ENCODE results near the gene BTBD16.

BTBD16 gene

DNA sequence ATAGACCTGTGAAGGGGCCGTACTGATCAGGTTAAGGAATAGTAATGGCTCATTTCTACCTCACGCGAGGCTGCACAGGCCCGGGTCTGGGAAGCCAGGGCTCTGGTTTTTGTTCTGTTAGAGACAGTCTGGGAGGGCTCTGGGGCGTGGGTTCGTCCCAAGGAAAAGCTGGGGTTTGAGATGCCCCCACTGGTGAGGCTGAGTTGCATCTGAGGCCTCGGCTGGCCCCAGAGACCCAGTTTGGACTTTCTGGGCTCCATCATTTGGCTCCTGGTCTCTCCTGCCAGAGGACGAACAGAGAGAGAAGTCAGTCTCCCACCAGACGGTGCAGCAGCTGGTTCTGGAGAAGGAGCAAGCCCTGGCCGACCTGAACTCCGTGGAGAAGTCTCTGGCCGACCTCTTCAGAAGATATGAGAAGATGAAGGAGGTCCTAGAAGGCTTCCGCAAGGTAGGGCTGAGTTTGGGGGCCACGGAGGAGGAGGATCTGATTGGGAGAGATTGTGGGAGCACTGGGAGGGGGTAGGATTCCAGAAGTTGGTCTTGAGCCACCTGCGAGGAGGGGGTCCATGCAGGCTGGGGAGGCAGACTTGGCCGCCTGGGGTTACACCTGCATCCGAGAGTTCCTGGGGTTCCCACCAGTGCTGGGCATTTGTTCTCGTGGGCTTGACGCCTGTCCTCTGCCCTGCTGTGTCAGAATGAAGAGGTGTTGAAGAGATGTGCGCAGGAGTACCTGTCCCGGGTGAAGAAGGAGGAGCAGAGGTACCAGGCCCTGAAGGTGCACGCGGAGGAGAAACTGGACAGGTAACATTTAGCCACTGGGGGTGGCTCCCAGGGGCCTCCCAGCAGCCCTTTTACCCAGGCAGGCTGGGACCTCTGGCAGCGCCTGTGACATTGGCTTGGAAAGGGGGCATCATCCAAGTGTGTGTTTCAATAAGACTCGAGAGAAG, 22.5 kb upstream of the BTBD16 start:
- DNase-seq, result no peak

DNA sequence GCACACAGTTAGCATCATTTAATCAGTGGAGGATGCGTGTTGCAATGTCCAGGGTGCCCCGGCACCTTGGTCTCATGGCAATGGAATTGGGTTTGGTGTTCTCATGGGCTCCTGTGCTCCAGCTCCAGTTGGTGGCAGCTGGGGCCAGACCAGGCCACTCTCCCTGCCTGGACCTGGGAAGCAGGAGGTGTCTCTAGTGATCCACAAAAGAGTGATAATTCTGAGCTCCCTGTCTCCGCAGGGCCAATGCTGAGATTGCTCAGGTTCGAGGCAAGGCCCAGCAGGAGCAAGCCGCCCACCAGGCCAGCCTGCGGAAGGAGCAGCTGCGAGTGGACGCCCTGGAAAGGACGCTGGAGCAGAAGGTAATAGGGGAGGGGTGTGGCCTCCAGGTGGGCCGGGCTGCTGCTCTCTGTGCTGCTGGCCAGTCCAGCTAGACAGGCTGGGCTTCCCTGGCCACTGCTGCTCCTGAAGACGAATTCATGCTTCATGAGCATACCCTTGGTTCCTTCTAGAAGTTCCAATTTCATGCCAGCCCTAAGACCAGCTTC, 21.7 kb upstream of the BTBD16 start:
- no peak for DNase-seq

DNA sequence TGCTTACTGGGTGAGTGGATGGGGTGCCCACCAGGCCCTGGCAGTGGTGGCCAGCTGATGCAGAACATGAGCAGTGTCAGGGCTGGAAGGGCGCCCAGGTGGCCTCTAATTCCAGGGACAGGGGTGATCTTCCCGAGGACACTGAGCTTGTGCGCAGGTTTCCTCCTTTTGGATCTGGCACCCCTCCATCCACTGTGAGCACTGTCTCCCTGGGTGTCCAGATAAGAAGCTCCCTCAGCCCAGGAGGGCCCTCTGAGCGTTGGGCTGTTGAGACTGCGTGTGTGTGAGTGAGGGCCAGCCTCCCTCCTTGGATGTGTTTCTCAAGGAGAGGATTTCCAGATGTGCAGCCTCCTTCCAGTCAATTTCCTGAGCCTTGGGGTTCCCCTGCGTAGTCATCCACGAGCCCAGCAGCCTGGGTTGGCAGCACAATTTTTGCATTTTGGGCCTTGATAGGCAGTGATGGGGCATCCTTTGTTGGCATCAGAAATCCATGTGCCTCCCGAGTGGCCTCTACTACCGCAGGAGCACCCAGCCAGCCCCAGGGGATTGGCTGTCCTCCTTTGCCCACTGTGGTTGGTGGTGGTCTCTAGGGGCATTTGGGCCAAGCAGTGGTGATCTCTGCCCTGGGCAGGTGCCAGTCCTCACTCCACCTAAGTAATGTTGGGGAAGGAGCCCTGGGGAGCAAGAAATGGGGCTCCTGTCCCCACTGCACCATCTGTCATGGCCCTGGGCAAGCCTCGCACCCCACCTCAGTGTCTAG, 20.9 kb upstream of the BTBD16 start:
- DNase-seq, result no peak

DNA sequence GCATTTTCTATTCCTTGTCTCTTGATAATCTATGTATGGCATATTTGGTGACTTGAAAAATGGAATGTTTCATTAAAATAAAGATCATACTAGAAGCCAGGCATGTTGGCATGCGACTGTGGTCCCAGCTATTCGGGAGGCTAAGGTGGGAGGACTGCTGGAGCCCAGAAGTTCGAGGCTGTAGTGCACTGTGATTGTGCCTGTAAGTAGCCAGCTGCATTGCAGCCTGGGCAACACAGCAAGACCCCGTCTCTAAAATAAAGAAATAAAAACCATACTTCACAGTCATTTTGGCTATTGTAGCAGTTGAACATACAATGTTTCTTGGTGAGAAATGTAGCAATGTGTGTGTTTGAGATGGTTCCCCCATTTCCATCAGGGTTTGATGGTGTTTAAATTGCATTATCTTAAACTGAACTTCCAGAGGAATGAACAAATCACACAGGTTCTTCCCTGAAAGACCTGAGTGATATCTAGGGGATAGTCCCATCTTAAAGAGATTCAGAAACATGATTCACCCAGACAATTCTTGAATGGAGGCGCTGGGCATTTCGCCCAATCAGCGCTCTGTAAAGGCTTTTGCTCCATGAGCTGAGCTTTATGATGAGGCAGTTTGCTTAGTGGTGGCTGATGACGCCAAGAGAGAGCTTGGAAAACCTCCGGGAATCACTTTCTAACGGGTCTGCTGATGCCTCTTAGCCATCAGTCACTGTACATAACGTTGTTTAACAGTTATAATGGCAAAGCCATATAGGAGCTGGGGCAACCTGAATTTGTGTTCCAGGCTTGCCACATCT, 19.4 kb upstream of the BTBD16 start:
- no peak for DNase-seq

DNA sequence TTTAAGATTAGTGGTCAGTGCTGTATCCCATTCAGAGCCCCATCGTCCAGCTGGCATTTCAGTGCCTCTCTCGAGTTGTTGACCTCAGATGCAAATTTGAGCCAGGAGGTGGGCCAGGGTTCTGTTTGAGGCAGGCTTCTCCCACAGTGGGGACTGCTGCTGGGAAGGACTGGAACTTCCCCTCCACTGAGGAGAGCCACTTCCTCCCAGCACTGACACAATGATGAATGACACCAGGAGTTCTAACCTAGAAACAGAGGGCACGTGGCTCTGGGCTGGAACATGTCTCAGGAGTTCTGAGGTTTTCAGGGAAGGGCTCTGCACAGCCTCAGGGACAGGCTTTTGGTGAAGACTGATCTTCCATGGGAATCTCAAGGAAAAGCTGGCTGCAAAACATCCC, 18.3 kb upstream of the BTBD16 start:
- no peak for DNase-seq

DNA sequence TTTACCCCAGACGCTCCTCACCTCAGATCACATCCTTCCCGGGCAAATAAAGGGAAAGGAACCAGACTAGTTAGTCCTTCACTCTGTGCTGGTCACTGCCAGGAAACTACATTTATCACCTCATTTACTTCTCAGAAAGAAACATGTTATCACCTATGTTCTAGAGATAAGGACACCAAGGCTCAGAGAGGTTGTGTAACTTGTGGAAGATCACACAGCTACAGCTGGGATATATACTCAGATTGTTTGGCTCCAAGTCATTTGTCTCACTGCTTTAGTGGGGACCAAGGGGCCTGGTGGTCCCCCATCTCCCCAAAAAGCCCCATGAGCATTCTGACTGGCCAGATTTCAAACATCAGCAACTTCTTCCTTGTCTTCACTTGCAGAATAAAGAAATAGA, 17.5 kb upstream of the BTBD16 start:
- no peak for DNase-seq

DNA sequence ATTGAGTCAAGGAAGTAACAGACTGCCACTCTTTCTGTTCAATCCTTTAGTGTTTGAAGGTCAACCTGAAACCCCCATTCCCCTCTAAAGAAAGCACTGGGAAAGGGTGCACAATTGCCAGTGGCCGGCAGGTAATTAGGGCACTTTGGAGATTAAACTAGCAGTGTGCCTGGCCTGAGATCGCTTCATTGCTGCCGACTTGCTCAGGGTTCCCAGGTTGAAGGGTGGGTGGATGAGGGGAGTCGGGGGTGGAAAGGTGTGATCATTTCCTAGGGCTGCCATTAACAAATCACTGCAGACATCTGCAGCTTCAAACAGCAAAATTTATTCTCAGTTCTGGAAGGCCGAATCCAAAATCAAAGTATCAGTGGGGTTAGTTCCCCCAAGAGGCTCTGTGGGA, 16.3 kb upstream of the BTBD16 start:
- DNase-seq, result no peak

DNA sequence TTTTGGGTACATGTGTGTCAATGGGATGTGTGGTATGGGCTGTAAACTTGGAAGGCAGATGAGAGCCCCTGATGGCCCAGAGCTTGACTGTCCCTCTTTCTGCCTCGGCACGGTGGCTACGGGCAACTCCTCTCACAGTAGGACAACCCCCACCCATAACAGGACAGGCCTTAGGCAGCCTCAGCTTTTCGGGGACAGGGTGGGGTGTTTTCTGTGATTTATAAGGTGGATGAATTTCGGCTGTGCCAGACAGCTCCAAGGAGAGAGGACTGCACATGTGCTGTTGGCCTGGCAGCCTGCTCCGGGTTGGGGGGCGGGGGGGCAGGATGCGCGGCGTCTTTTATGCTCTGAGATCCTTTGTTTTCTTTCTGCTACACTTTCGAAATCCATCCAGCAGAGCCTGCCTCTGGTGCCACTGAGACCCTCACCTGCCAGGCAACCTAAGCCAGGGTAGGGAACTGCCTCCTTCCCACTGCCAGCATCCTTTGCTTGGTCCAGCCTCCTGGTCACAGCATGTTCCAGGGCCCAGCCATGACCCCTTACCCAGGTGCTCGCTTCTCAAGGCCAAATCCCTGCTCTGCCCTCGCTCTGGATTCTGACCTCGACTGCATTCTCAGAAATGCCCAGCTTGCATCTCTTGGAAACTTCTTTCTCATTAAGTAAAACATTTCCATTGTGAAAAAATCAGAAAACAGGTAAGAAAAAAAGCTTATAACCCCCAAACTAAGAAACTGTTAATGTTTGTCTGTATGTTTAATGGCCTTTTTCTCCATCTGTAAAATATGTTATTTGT, 15.4 kb upstream of the BTBD16 start:
- DNase-seq, result no peak

DNA sequence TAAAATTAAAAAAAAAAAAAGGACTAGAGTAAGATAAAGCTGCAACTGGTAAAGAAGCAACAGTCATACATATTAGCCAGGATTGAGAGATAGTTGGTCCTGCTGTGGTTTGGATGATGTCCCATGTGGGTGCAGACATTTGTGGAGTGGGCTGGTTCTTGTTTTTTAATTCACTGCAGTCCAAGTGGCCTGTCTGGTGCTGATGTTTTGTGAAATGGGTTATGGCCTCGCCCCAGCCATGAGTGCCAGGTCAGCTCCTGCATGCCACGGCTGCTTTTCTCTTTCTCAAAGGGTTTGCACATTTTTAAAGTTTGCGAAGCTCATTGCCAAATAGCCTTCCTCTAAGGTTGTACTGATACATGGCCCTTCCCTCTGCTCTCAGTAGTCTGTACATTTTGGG, 14.1 kb upstream of the BTBD16 start:
- DNase-seq, result no peak

DNA sequence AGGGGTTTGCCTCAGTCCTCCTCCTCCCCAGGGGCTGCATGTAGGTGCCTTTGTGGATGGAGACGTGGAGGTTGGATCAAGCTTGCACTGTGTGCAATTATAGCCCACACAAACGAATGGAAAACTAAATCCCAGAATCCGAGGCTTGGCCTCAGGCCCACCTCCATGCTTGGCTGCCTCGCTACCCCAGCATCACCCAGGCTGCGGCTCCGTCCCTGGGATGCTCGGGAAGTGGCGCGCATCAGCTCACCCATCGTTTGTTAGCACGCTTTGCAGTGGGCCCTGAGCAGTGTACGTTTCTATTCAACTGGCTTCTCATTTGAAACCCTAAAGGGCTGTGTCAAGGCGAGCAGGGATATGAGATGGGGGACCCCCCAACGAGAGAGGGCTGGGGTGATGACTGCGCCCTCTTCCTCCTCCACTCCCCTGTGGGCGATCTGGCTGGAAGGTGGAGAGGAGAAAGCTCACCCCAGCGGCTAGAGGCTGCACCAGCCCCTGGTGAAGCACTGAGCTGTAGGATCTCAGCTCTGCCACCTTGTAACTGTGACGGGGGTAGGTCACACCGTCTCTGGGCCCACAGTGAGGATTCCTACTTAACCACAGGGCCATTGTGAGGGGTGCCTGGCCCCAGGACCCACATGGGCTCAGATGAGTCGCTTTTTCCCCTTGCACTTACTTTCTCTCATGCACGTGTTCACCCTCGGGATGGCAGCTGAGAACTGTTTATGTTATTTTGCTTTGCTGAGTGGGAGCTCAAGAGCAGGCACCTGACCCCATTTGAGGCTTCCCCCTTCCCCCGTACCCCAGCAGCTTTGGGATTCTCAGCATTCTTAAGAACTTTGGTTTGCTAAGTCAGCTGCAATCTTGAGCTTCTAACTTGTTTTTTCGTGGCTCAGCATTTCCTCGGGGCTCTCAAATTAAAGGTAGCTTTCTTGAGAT, 12.7 kb upstream of the BTBD16 start:
- no peak for DNase-seq

DNA sequence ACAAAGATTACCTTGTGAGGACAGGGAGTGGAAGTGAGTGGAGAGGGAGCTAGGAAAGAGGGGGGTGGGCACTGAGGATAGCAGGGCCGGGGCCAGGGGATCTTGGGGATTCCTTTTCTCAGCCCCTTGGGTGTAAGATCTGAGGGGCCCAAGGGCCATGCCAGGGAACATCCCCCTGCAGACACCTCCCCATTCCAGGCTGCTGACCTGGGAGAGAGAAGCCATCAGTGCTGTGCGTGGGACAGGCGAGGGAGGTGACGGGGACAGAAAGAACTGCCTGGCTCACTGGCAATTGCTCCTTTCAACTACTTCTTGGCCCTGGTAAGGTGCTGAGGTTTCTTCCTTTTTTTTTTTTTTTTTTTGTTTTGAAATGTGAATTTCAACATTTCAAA, 12.0 kb upstream of the BTBD16 start:
- DNase-seq, result no peak

DNA sequence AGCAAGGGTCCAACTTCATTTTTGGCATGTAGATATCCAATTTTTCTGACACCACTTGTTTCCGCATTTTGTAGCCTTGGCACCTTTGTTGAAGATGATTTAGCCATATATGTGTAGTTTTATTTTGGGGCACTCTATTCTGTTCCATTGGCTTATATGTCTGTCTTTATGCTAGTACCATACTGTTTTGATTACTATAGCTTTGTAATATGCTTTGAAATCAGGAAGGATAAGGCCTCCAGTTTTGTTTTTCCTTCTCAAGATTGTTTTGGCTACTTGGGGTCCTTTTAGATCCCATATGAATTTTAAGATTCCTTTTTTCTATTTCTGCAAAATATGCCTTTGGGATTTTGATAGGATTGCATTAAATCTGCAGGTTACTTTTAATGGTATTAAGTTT, 9.5 kb upstream of the BTBD16 start:
- DNase-seq, result no peak

DNA sequence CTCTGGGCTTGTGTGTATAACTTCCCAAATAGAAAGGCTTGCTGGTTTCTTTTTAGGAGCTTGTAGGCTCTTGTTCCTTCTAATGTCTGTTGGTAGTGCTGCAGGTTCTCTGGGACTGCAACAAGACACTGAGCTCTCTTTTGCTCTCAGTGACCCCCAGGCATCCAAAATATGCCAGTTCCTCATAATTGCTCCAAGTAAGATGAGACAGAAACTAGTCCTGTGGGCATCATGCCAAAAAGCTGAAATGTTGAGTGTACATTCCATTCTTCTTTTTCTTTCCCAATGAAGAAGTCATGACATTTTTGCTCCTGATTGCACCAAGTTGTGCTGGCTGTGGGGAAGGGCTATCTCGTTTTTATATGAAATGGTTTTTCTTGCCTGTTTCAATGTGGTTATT, 7.1 kb upstream of the BTBD16 start:
- DNase-seq, result no peak

DNA sequence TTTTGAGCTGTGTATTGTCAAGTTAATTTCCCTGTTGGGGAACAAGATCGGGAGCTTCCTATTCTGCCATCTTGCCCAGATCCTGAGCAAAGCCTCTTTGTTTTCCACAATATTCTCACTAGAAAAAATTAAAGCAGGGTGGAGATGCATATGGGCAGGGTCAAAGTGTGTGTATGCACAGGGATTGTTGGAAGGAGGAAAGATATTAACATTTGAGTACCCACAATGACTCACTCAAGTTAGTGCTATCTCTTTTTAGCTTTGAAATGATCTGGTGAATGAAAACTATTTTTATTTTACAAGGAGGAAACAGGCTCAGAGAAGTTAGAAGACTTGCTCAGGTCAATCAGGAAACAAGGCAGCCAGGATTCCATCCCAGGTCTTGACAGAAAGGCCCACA, 6.7 kb upstream of the BTBD16 start:
- DNase-seq, result no peak

DNA sequence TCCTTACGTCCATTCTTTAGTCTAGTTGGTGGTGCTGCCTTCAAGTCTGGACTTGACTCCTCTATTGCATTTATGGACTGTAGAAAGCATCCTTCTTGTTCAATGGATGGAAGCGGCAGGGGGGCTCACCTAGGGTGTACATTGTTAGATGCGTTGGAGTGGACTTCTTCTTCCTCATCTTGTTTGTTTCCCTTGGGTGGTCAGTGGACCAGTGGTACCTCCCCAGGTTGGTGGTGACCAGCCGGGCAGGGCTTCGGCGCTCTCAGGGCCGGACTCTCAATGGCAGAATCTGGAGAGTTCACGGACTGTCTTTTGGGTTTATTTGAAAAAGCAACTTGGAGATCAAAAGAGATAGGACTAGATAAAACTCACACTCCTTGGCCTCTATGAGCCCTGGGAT, 6.2 kb upstream of the BTBD16 start:
- DNase-seq, result no peak

DNA sequence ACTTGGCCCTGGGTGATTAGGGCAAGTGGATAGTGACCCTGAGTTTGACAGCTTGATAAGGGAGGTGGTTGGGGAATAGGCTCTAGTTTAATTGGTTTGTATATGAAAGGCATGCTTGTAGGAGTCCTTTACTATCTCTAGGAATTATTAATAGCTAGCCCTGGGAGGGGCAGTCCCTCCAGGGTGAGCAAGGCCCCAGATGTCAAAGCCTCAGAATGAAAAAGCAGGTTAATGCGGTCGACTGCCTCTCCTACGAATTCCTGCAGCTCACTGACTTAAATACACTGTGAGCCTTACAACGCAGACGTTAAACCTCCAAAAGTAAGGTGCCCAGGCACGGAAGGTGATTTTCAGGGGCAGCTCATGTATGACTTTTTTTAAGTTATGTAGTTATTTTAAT, 5.2 kb upstream of the BTBD16 start:
- no peak for DNase-seq

DNA sequence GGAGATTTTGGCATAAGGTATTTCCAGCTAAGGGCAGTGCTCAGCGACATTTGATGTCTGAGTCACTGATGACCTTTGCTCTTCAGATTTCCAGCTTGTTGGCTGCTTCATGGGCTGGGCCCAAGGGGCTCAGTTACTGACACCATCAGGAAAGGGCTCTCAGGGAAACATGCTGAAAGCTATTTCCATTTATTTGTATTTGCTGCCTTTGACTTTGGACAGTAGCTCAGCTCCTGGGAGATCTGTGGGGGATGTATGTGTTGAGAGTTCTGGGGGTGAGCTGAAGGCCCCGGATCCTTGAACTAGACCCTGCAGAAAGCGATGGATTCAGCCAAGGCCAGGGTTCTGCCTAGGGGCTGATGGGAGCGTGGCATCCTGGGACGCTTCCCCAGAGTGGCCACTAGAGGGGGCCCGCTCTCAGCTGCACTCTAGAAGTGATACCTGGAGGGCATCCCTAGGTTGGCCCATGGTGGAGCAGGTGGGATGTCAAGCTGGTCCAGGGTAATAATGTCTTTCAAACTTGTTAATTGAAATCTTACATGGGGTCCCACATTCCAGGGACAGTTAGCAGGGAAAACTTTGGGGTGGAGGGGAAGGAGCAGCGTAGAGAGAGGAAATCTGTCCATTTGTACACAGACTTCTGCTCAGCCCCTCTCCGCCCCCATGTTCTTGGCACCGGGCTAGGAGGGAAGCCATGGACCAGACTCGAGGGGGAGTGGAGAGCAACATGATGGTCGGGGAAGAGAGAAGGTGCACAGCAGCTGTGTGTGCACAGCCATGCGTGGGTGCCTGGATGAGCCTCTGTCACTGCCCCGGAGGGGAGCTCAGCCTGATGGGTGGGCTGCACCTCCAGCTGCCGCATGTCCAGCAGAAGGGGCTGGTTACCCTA, 3.0 kb upstream of the BTBD16 start:
- DNase-seq, result peak; percentile 12 to 36

DNA sequence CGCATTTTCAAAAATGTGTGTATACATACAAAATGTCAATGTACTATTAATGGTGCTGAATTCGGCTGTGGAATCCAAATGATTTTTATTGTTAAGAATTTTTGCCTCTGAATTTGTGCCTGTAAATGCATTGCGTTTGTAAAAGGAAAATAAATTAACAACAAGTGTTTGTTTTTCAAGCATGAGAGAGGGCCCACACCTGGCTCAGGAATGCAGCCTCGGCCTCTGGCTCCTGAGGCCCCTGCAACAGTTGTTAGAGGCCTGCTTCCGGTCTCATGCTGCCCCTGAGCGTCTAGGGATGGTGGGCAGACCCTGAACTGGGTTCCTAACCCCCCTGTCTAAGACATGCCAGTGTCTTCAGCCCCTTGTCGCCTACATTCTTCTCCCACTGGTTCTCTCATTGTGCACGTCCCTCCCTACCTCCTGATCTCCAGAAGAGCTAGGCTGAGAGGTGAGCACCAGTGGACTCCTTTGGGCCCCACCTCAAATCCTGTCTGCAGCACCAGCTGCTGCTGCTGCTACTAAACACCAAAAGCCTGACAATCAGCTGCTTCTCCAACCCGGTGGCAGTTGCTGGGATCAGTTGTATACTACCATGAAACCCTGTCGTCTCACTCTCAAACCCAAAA, 1.9 kb upstream of the BTBD16 start:
- DNase-seq, result no peak

DNA sequence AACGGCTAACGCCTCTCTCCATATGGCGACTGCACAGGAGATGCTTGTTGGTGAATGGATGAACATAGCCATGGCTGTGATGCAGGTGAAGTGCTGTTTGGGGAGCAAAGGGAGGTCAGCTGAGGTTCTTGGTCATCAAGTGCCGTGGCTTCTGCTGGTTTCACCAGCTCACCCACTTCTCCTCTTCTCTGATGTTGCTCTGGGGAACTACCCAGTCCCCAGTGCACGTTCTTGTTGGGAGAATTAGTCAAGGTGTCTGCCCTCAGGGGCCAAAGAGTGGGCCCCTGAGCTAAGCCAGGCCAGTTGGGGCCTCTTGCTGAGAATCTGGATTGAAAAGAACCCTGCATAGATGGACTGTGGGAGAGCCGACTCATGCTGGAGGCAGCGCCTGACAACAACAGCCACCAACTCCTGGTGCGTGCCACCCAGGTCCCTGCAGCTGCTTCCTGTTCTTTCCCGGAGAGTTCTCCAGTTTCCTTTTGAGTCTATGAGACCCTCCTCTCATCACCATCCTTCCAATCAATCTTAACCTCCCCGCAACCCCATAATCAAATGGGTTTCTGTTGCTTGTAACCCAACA, 3.0 kb downstream of the BTBD16 start:
- DNase-seq, result no peak

Measured in CD4-positive, alpha-beta T cell treated with Interferon alpha-2 for 1 hour (primary cell).